HG02571 (cell line): ENCODE measurements around the gene ATP5PD.
"Not testable (repeated sequence)": the region's sequence is repeated elsewhere in the genome, so short reads cannot be mapped to it uniquely, and the experiment has no call there.

Experiments
- ATAC-seq: cut with Tn5 transposase; IDR thresholded peaks from one replicate; pipeline ENCODE4 v1.9.1; 2021; ENCODE audit warnings: mild to moderate bottlenecking, moderate library complexity; ENCODE audit not compliant: unreplicated experiment

The ATP5PD gene

DNA sequence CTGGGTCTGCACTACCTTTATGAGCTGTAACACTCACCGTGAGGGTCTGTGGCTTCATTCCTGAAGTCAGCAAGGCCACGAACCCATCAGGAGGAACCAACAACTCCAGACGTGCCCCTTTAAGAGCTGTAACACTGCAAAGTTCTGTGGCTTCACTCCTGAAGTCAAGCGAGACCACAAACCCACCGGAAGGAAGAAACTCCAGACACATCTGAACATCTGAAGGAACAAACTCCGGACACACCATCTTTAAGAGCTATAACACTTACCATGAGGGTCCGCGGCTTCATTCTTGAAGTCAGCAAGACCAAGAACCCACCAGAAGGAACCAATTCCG, 21.4 kb downstream of the ATP5PD start:
- not testable (repeated sequence) for ATAC-seq

DNA sequence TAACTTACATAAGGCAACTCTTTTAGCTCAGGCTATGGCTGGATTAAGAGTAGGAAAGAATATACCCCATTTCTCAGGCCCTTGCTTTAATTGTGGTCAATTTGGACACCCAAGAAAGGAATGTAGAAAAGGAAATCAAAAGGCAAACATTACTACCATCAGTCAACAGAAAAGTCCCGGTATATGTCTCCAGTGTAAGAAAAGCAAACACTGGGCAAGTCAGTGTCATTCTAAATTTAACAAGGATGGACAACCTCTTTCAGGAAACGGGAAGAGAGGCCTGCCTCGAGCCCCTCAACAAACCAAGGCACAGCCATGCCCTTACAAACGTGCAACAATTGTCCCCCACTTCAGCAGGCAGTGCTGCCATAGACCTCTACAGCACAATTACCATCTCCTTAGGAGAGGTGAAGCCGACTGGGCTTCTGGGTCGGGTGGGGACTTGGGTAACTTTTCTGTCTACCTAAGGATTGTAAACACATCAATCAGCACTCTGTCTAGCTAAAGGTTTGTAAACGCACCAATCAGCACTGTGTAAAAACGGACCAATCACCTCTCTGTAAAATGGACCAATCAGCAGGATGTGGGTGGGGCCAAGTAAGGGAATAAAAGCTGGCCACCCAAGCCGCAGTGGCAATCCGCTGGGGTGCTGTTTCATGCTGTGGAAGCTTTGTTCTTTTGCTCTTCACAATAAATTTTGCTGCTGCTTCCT, 21.9 kb downstream of the ATP5PD start:
- no peak for ATAC-seq

DNA sequence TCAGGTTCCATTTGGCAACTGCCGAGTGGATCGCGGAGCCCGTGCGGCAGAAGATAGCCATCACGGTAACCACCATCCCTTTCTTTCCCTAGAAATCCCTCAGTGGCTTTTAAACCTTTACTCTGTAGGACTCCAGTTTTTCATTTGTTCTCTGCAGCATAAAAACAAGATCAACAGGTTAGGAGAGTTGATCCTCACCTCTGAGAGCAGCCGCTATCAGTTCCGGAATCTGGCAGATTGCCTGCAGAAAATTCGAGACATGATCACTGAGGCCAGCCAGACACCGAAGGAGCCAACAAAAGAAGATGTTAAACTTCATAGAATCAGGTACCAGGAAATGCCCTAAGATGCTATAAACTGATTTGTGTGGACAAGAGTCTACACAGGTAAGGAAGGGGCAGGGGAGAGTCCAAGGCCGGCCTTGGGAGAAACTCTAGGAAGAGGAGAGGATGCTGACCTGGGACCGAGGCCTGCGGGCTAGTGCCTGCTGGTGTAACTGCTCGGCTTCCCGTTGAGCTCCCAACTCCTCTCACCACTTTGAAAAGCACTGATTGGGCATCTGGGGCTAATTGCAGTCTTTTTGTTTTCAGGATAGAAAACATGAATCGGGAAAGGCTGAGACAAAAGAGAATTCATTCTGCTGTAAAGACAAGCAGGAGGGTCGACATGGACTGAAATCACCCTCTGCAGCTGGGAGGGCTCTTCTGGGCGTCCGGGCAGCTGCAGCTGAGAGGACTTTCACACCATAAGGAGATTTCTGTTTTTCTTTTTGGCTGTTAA, 26.2 kb downstream of the ATP5PD start:
- ATAC-seq, result no peak

DNA sequence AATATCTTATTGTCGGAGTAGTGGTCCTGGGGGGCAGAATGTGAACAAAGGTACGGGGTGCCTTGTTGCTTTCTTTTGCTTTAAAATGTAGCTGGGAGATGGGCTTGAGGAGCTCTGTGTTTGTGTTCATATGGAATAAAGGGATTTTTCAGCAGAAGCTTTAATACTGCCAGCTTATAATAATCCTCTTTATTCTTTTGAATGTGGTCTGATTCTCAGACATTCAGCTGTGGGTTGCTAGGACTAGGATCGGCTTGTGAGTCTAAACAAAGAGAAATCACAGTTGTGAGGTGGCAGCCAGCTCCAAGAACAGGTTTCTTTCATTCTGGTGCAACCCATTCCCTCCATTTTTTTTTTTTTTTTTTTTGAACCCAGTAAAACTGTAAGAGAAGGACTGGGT, 27.1 kb downstream of the ATP5PD start:
- no peak for ATAC-seq

DNA sequence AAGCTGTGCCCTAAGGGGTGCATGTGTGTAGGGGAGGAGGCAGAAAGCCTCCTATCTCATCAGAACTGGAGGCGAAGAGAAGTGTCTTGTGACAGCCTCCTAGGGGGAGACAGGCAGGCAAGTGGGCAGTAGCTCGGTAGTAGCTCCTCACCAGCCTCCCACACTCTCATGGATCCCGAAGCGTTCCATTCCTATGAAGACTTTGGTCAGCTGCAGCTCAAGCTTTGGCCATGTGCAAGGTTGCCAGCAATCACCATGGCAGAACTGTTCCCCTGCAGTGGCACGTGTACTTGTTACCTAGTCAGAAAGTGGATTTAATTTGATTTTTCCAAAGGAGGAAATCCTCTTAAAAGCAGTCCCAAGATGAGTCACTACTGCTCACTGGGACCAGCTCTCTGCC, 27.6 kb downstream of the ATP5PD start:
- ATAC-seq, result no peak

DNA sequence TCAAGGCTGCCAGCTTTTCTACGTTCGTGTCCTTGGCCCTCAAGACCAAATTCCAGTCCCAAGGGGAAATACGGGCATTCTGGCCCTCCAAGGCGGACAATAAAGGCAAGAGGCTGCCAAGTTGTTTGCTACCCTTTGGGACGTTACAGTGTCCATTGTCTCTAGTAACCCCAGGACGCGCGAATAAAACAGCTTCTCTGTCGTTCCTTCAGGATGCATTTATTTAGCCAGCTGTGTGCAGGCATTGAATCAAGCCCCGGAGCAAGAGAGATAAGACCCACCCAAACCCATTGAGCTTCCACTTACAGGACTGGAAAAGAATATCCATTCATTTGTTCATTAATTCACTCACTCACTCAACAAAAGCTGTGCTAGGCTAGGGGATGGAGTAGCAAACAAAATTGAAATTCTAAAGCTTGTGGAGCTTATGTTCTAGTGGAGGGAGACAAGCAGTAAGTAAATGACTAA, 33.6 kb downstream of the ATP5PD start:
- no peak for ATAC-seq

DNA sequence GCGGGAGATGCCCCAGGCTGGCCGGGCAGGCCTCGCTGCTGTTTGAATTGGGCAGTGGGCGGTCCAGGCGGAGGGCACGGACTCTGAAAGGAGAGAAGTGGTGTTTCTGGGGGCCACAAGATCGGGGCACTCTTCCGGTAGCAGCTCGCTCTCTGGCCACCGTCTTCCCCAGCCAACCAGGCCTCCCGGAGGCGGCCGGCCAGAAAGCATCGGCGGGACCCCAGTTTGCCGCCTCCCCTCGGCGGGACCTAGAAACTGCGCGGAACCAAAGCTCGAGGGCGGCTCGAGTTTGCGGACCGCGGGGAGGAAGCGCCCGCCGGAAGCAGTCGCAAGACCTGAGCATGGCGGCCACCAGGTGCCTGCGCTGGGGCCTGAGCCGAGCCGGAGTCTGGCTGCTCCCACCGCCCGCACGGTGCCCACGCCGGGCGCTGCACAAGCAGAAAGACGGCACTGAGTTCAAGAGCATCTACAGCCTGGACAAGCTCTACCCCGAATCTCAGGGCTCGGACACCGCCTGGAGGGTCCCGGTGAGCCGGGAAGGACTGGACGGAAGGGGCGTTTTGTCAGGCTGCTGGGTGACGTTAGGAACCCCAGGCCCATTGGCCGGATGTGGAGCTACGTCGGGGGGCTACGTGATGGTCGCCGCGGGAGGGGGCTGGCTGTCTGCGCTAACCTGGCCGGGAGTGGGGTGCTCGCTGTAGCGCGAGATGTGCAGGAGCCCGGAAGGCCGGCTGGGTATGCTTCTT, 34.2 kb downstream of the ATP5PD start, which contains the start of gene MRPL58:
MRPL58 (plus strand) TSS at position 325 of the 746 bp plus-strand sequence; CDS start at position 342, 17 bp downstream.
- ATAC-seq, result peak; percentile 81

DNA sequence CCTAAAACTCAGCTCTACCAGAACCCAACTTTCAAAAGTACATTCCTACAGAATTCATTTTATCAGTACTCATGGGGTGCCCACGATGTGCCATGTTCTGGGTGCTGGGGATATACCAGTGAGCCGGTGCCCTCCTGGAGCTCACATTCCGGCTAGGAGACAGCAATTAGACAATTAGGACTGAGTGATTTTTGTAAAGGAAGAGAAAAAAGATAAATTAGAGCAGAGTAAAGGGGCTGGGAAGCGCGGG, 34.7 kb downstream of the ATP5PD start:
- ATAC-seq, result no peak

DNA sequence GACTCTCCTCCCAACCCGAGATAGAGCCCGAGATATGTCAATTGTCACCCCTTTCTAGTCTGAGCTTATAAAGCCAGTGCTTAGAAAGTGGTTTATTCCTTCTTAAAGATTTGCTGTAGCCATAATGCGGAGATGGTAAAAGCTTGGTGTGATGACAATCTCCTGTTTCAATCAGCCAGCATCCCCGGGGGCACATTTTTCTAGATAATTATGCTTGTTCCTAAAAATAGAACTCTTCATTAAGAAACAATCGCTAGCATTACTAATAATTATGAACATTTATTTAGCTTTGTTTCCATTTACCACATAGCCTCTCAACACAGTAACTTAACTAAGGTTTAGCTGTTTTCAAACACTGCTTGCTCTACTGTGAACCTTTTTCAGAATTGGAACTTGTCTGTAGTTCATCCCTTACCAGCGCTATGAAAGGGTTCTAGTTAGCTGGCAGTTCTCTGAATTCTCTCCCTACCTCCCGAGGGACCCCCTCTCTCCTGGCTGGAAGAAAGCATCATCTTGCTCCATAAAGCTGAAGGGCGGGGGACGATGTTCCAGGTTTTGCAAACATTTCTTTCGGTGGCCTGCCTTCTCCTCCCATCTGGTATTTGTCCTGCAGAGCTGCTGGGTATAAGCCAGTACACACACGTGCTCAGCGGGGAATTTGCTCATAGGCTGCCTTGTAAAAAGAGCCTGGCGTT, 35.2 kb downstream of the ATP5PD start:
- no peak for ATAC-seq

DNA sequence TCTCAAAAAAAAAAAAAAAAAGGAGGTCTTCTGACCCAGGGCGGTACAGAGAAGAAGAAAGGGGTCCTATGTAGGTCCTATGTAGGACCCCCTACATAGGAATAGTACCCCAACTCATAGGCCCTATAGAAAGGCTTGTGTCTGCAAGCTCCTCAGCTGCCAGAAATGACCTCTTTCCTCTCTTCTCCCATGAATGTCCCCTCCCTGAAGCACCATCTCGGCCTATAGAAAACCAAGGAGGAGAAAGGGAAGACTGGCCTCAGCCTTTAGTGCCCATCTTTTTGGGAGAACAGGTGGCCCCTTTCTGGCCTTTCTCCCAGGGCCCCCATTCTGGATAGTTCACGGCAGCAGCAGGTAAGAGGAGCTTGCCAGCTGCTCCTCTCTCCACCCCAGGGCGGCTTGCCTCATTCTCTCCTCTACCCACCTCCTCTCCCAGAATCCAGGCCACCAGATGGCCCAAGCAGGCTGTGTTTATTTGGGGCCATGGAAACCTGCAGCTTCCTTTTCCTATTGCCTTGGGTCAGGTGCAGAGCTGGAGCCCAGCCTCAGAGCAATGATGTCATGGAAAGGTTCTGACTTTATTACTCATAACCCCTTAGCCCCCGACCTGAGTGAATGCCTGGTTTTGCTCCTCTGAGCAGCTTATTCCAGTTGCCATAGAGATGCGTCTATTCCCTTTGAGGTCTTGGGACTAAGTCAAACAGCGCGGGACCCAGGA, 35.9 kb downstream of the ATP5PD start:
- no peak for ATAC-seq

DNA sequence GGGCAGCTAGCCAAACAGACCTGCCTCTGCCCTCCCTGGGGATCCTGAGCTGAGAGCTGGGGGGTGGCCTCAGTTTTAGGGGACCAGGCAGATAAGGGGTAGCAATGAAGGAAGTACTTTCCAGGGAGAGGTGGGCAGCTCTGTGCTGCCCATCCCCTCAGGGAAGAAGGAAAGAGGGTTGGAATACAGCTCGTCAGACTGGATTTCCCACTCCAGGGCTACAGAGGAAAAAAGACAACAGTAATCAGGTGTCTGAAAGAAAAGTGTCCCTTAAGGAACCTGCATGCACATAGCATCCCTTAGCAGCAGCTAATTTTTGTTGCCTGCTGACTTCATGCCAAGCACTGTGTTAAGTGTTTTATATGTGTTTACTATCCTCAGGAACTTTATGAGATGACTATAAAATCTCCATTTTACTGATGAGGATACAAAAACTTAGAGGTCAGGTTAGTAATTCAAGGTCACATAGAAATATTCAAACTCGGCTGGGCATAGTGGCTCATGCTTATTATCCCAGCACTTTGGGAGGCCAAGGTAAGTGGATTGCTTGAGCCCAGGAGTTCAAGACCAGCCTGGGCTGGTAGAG, 37.5 kb downstream of the ATP5PD start:
- no peak for ATAC-seq

DNA sequence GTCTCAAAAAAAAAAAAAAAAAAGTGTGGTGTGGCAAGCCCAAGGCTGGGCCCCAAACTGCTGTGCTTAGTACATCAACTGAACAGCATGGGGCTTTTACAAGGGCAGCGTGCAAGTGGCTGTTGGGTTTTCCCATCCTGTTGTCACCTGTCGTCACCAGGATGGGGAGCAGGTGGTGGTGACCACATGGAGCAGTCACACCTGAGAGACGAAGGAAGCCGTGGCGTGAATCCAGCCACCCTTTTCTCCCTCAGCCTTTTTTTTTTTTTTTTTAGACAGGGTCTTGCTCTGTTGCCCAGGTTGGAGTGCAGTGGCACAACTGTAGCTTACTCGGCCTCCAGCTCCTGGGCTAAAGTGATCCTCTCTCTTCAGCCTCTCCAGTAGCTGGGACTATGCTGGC, 38.4 kb downstream of the ATP5PD start:
- no peak for ATAC-seq

DNA sequence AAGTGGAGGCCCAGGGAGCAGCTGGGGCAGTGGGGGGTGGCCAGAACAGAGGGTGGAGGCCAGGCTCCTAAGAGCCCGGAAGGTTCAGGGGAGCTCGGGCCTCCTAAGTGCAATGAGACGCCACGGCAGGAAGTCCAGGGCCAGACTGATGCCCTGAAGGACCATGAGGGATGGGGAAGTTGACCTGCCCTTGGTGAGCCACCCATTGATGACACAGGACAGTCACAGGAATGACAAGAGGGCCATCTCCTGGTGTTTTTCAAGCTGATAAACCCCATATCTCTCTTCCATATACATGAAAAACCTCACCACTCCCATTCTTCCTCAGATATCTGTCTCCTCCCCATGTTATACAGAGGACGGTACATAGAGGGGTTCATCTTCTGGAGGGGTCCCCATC, 40.1 kb downstream of the ATP5PD start:
- ATAC-seq, result no peak

DNA sequence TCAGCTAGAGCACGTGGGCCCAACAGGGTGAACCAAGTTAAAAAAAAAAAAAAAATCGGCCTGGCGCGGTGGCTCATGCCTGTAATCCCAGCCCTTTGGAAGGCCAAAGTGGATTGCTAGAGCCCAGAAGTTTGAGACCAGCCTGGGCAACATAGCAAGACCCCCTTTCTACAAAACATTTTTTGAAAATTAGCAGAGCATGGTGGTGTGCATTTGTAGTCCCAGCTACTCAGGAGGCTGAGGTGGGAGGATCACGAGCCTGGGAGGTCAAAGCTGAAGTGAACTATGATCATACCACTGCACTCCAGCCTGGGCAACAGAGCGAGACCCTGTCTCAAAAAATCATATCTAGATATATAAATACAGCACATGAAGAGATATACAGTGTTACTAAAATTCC, 40.7 kb downstream of the ATP5PD start:
- ATAC-seq, result not testable (repeated sequence)

DNA sequence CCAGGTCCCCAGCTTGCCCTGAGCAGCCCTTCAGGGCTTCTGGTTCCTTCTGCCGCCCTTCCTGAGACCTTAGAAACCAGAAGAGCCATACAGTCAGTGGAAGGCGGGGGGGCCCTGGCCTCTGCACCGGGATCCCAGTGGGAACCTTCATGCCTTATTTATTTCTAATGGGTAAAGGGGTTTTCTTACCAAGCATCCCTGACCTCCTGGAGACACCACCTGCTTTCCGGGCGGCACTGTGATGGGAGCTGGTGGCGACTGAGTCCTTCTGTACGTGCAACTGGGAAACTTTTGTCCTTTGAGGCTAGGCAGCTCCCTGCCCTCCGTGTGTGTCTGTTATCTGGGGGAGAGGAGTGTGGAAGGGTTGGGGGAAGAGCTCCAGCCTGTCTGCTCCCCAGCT, 41.5 kb downstream of the ATP5PD start:
- ATAC-seq, result no peak

DNA sequence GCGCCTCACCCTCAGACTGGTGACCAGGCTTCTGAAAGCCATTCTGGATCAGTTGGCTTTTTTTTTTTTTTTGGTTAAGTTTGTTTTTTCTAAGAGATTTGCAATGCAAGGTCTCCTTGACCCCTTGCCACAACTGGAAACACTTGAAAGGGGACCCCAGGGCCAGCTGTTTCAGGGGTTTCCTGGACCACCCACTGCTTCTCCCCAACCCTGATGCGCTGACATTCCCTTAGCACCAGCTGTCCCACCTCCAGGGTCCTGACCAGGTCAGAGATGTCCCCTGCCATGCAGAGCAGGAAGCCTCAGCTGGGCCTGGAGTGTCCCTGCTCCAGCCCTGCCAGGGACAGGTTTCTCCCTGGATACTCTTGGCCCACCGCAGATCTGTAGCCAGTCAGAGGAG, 42.4 kb downstream of the ATP5PD start:
- ATAC-seq, result no peak

DNA sequence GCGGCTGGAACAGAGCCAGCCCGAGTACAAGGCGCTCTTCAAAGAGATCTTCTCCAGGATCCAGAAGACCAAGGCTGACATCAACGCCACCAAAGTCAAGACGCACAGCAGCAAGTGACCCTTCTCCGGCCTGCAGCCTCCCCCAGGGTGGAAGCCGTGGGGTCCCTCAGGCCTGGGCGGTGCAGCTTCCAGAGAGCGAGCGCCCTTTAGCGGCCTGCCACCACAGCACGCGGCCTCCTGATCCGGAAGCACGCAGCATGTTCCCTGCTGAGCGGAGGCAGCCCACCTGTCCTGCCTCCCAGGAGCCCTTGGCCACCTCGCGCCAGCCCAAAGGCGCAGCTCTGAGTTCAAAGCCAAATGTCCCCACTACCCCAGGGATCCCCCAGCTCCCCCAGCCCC, 42.8 kb downstream of the ATP5PD start:
- ATAC-seq, result no peak

DNA sequence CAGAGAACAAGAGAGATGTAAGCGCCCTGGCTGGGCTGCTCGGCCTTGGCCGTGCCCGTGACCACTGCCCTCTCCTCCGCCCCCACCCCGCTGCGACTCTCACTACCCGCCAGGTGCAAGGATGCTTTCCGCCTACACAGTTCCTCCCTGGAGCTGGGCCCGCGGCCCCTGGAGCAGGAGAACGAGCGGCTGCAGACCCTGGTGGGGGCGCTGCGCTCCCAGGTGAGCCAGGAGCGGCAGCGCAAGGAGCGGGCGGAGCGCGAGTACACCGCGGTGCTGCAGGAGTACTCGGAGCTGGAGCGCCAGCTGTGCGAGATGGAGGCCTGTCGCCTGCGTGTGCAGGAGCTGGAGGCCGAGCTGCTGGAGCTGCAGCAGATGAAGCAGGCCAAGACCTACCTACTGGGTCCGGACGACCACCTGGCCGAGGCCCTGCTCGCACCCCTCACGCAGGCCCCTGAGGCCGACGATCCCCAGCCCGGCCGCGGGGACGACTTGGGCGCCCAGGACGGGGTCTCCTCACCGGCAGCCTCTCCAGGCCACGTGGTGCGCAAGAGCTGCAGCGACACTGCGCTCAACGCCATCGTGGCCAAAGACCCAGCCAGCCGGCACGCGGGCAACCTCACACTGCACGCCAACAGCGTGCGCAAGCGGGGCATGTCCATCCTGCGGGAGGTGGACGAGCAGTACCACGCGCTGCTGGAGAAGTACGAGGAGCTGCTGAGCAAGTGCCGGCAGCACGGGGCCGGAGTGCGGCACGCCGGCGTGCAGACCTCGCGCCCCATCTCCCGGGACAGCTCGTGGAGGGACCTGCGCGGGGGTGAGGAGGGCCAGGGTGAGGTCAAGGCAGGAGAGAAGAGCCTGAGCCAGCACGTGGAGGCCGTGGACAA, 43.5 kb downstream of the ATP5PD start:
- ATAC-seq, result no peak
